ENCODE data around the gene SKP1. TPM values are rescaled to one million over a fixed set of nuclear protein-coding genes. Genes with fewer than 3 reads are reported as not detected.

Gene SKP1
- total RNA-seq, 1 experiment from 2014 or later, result 245 TPM

GRCh38 chr5:134142806-134143205 lies 33.9 kb downstream of the SKP1 start:
- POLR2A ChIA-PET, result no interaction called here
- Histone ChIP-seq H3K4me3 (replicated peaks in 1 of 2; ENCODE audit: low read depth in 1 of 2, low read length in 2 of 2) (no peak overlapping the region), H3K79me2 (ENCODE audit: insufficient read depth, low read length) (peaks cover 30% of the 10 kb centered on the region; the same call in 1 of the 2 replicates), H3K9me3 (ENCODE audit: control insufficient read depth in 1 of 2, insufficient read depth in 1 of 2, low read depth in 1 of 2, low read length in 2 of 2) (no peaks in the 10 kb centered on the region), H3K27me3 (ENCODE audit: insufficient read depth, low read length) (no peaks in the 10 kb centered on the region), H3K9ac (ENCODE audit: low read length) (no peak overlapping the region), H3K27ac (ENCODE audit: low read depth, low read length) (no peak overlapping the region), H3K36me3 (ENCODE audit: control insufficient read depth in 1 of 2, insufficient read depth in 2 of 2, low read length in 2 of 2) (peaks cover 20 to 39% of the 10 kb centered on the region in 2 experiments; a peak in 3 of 4 replicates), H4K20me1 (ENCODE audit: insufficient read depth) (no peaks in the 10 kb centered on the region; the same call in 1 of the 2 replicates), H3K4me2 (ENCODE audit: low read length) (no peak overlapping the region), H3K4me1 (ENCODE audit: control insufficient read depth in 1 of 2, insufficient read depth in 2 of 2, low read length in 2 of 2) (peaks cover 0 to 19% of the 10 kb centered on the region in 2 experiments; a peak in 1 of 4 replicates), H2AFZ (ENCODE audit: low read depth, low read length, poor library complexity, severe bottlenecking) (no peak overlapping the region), H3K9me2 (ENCODE audit: insufficient read depth) (no peaks in the 10 kb centered on the region)
- ATAC-seq (no peak), DNase-seq (ENCODE audit: low read depth, low spot score) (no peak)
- TF ChIP-seq SRF (IDR thresholded peaks at IDR 0.05; ENCODE audit: low read depth) (no peak), EZH2phosphoT487 (IDR thresholded peaks at IDR 0.05; ENCODE audit: borderline replicate concordance) (no peak), ZBTB33 (IDR thresholded peaks at IDR 0.05; ENCODE audit: extremely low read depth, insufficient replicate concordance, low read length) (no peak), POLR2AphosphoS5 (IDR thresholded peaks at IDR 0.05; ENCODE audit: low read depth, low read length) (no peak), ELF1 (IDR thresholded peaks at IDR 0.05; ENCODE audit: borderline replicate concordance, low read depth) (no peak), POLR2A (IDR thresholded peaks at IDR 0.05; ENCODE audit: borderline replicate concordance, extremely low read depth, insufficient read depth, insufficient read length) (no peak)
- BruUV-seq (replicated peaks), result no TSS peak
- intact Hi-C loops (cut with micrococcal nuclease), result no loop called here
- RAD21 ChIA-PET (ENCODE audit: low non-redundant PET in 1 of 2, low total read pairs in 2 of 2, uncharacterized antibody in 2 of 2, unreplicated experiment in 2 of 2), result no interaction called here
- CTCF ChIA-PET, result interaction anchor here (1.4 to 6.8 kb wide), 3 partner anchors 18 to 116 kb away, joined by 3 to 91 read pairs (median 5); no protein-coding TSS in a partner anchor

GRCh38 chr5:134142052-134142451 lies 34.7 kb downstream of the SKP1 start:
- Histone ChIP-seq H3K4me2 (ENCODE audit: low read length) (no peak overlapping the region), H3K27ac (ENCODE audit: low read depth, low read length) (no peak overlapping the region), H3K9me2 (ENCODE audit: insufficient read depth) (no peaks in the 10 kb centered on the region), H3K9me3 (ENCODE audit: control insufficient read depth in 1 of 2, insufficient read depth in 1 of 2, low read depth in 1 of 2, low read length in 2 of 2) (no peaks in the 10 kb centered on the region), H4K20me1 (ENCODE audit: insufficient read depth) (no peaks in the 10 kb centered on the region; the same call in 1 of the 2 replicates), H3K79me2 (ENCODE audit: insufficient read depth, low read length) (peaks cover 30% of the 10 kb centered on the region; the same call in 1 of the 2 replicates), H3K27me3 (ENCODE audit: insufficient read depth, low read length) (no peaks in the 10 kb centered on the region), H3K9ac (ENCODE audit: low read length) (no peak overlapping the region), H3K36me3 (ENCODE audit: control insufficient read depth in 1 of 2, insufficient read depth in 2 of 2, low read length in 2 of 2) (peaks cover 20 to 35% of the 10 kb centered on the region in 2 experiments; a peak in 3 of 4 replicates), H3K4me1 (ENCODE audit: control insufficient read depth in 1 of 2, insufficient read depth in 2 of 2, low read length in 2 of 2) (peaks cover 0 to 19% of the 10 kb centered on the region in 2 experiments; a peak in 1 of 4 replicates), H2AFZ (ENCODE audit: low read depth, low read length, poor library complexity, severe bottlenecking) (no peak overlapping the region), H3K4me3 (replicated peaks in 1 of 2; ENCODE audit: low read depth in 1 of 2, low read length in 2 of 2) (no peak overlapping the region)
- BruUV-seq (replicated peaks), result no TSS peak
- TF ChIP-seq ATF3 (IDR thresholded peaks at IDR 0.05) (no peak), RAD21 (IDR thresholded peaks at IDR 0.05; ENCODE audit: low read depth) (no peak), YY1 (IDR thresholded peaks at IDR 0.05; ENCODE audit: extremely low read depth, insufficient replicate concordance, low read depth, low read length) (no peak), FOSL1 (IDR thresholded peaks at IDR 0.05; ENCODE audit: low read depth) (no peak), EGR1 (IDR thresholded peaks at IDR 0.05; ENCODE audit: low read depth) (no peak), SIN3A (IDR thresholded peaks at IDR 0.05; ENCODE audit: low read depth) (no peak), POLR2AphosphoS5 (IDR thresholded peaks at IDR 0.05; ENCODE audit: low read depth, low read length) (no peak)
- POLR2A ChIA-PET, result no interaction called here
- RAD21 ChIA-PET (ENCODE audit: low non-redundant PET in 1 of 2, low total read pairs in 2 of 2, uncharacterized antibody in 2 of 2, unreplicated experiment in 2 of 2), result no interaction called here
- intact Hi-C loops (cut with micrococcal nuclease), result no loop called here
- CTCF ChIA-PET, result interaction anchor here (1.3 to 6.8 kb wide), 2 partner anchors 102 to 110 kb away, joined by 3 to 91 read pairs; no protein-coding TSS in a partner anchor
- DNase-seq (ENCODE audit: low read depth, low spot score), result no peak
- no peak for ATAC-seq
